HG02973 (cell line): ENCODE data around the gene CASP9.

Source experiments
- ATAC-seq: cut with Tn5 transposase; IDR thresholded peaks from one replicate; pipeline ENCODE4 v1.9.1; 2021; ENCODE audit warnings: moderate library complexity; ENCODE audit not compliant: unreplicated experiment

The CASP9 gene

DNA sequence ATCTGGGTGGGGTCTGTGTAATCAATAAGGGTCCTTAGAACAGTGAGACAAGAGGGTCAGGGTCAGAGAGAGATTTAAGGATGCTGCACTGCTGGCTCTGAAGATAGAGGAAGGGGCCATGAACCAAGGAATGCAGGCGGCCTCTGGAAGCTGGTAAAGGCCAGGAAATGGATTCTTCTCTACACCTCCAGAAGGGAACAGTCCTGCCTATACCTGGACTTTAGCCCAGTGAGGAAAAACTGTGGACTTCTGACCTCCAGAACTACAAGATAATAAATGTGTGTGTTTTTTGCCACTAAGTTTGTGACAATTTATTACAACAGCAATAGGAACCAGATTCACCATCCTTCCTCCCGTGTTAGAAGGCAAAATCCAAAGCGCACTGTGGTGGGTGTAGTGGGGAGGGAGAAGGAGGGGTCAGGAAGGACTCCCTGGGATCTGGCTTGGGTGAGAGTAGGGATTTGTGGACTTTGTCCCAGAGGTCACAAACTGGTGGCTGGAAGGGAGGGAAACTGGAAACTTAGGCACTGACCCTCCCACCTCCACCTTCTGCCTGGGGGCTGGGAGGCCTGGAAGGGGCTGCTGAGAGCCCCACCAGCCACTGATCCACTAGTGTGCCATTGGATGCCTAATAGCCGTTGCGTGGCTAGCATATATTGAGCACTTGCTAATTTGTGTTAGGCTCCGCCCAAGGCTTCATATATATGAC is 72.8 kb downstream of the CASP9 start:
- no peak for ATAC-seq

DNA sequence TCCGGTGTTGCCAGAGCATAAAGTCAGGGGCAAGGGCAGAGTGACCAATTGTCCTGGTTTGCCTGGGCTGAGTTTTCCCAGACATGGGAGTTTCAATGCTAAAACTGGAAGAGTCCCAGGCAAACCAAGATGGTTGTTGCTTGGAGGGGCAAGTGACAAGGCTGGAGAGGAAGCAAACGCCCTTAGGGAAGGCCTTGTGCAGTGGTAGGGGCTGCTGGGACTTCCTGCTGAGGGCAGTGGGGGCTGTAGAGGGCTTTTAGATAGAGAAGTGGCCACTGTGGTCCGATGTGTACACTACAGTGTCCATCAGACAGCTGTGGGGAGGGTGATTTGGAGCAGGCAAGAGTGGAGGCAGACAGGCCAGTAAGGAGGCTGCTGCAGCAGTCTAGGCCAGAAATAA is 74.4 kb downstream of the CASP9 start:
- no peak for ATAC-seq

- no peak for ATAC-seq
Measured at GRCh38 chr1:15448877-15449462, 75.0 kb downstream of the CASP9 start.

GRCh38 chr1:15446212-15446611 is 77.8 kb downstream of the CASP9 start:
- no peak for ATAC-seq

GRCh38 chr1:15445390-15446122 is 78.5 kb downstream of the CASP9 start:
- no peak for ATAC-seq

DNA sequence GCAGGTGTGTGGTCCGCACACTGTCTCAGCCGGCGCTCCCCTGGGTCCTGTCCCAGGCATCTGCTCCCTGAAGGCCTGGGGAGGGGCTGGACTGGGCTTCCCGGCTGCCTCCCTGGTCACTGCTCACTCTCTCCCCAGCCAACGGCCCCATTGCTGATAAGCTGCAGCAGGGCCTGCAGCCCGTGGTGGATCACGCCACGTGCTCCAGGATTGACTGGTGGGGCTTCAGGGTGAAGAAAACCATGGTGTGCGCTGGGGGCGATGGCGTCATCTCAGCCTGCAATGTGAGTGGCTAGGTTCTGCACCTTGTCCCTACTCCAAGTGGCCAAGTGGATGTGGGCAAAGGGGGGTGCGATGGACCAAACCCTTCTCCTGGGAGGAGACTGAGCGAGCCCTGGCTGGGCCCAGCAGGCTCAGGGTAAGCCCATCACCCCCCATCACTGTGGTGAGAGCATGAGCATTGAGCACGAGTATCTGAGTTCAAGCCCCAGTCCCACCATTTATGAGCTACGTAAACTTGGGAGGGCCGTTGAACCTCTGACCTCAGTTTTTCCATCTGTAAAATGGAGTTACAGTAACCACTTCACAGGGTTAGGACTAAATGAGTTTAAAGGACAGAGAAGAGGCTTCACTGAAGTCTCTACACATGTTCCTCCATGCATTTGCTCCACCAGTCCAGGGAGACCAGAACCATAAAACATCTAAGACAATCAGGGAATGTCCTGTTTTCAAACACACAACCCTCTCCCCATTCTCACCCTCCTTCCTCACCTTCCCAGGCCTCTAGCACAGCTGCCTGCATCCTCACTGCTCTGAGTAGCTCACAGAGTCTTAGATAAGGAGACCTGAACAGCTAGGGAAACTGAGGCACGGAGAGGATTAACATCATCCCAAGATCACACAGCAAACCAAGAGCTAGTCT is 79.3 kb downstream of the CASP9 start:
- ATAC-seq: no peak

GRCh38 chr1:15443281-15443680 is 80.7 kb downstream of the CASP9 start:
- ATAC-seq: no peak

- no peak for ATAC-seq
Measured at GRCh38 chr1:15442759-15443158, 81.3 kb downstream of the CASP9 start.

- no peak for ATAC-seq
Measured at GRCh38 chr1:15442119-15442518, 81.9 kb downstream of the CASP9 start.
